ENCODE measurements around the gene ROCK1. TPM values are rescaled to one million over a fixed set of nuclear protein-coding genes. Genes with fewer than 3 reads are reported as not detected.

The ROCK1 gene
- polyA plus RNA-seq, 1 of the 3 experiments (the other 2 are of a cell fraction), result 4.9 TPM

GRCh38 chr18:20963027-20963426 is 148.6 kb downstream of the ROCK1 start:
- no peaks in the 10 kb centered on the region for H3K79me2 ChIP-seq (ENCODE audit: insufficient read depth)
- 96% methylated on average over 2 of the region's 2 CpGs for WGBS (ENCODE audit: low lambda C conversion rate)
- no peak overlapping the region for H3K4me3 ChIP-seq (ENCODE audit: low read depth in 2 of 2, low read length in 1 of 2)
- CTCF ChIA-PET, result interaction anchor here (0.8 kb wide), 1 partner anchor 217 kb away, joined by 3 read pairs; no protein-coding TSS in a partner anchor
- no peaks in the 10 kb centered on the region for H3K27me3 ChIP-seq (ENCODE audit: insufficient read depth)
- no peak for DNase-seq
- no peak overlapping the region for H3K4me2 ChIP-seq
- no peaks in the 10 kb centered on the region for H3K4me1 ChIP-seq (ENCODE audit: control insufficient read depth in 1 of 2, insufficient read depth in 2 of 2, low read depth in 1 of 2, low read length in 1 of 2)
- peaks cover 40 to 62% of the 10 kb centered on the region in 2 experiments for H3K36me3 ChIP-seq (replicated peaks in 1 of 2; ENCODE audit: control insufficient read depth in 1 of 2, insufficient read depth in 2 of 2, low read length in 1 of 2)
- peaks cover 17% of the 10 kb centered on the region for H3F3A ChIP-seq (replicated peaks; ENCODE audit: insufficient read depth)
- POLR2A ChIA-PET, result no interaction called here
- H3K27ac ChIP-seq (ENCODE audit: low read depth in 2 of 2, low read length in 1 of 2), result no peak overlapping the region
- H3K9me2 ChIP-seq, result no peaks in the 10 kb centered on the region
- H2AFZ ChIP-seq (ENCODE audit: low read depth), result no peak overlapping the region
- H3K9me3 ChIP-seq, result no peaks in the 10 kb centered on the region; the same call in 1 of the 2 replicates
- H4K20me1 ChIP-seq (ENCODE audit: insufficient read depth), result no peaks in the 10 kb centered on the region
- no peak overlapping the region for H3K9ac ChIP-seq
- TF ChIP-seq CTCF (IDR thresholded peaks at IDR 0.05) (no peak), FOXJ3 (CRISPR knock-in tag; IDR thresholded peaks at IDR 0.05) (no peak), CHD2 (IDR thresholded peaks at IDR 0.05; ENCODE audit: low read length, partially characterized antibody) (no peak), USF1 (IDR thresholded peaks at IDR 0.05; ENCODE audit: borderline replicate concordance, low read depth) (no peak), FOXM1 (IDR thresholded peaks at IDR 0.05; ENCODE audit: low read depth) (no peak), NRF1 (IDR thresholded peaks at IDR 0.05; ENCODE audit: low read depth, low read length) (no peak)

GRCh38 chr18:20960735-20961134 is 150.9 kb downstream of the ROCK1 start:
- H3K9ac ChIP-seq, result no peak overlapping the region
- CTCF ChIA-PET, result interaction anchor here (0.9 kb wide), 1 partner anchor 35 kb away, joined by 4 read pairs; no protein-coding TSS in a partner anchor
- 97% methylated on average over 1 of the region's 1 CpG for WGBS (ENCODE audit: low lambda C conversion rate)
- no peak for TF ChIP-seq MEF2A (IDR thresholded peaks at IDR 0.05; ENCODE audit: borderline replicate concordance, low read depth)
- TF ChIP-seq CTCF (IDR thresholded peaks at IDR 0.05), result no peak
- no peak for TF ChIP-seq EZH2phosphoT487 (IDR thresholded peaks at IDR 0.05; ENCODE audit: borderline replicate concordance, low read depth)
- TF ChIP-seq TAF1 (IDR thresholded peaks at IDR 0.05; ENCODE audit: borderline replicate concordance, low read depth, low read length), result no peak
- no peak for TF ChIP-seq USF1 (IDR thresholded peaks at IDR 0.05; ENCODE audit: borderline replicate concordance, low read depth)
- TF ChIP-seq REST (IDR thresholded peaks at IDR 0.05; ENCODE audit: low read depth, low read length), result no peak
- TF ChIP-seq SMC3 (IDR thresholded peaks at IDR 0.05; ENCODE audit: low read depth, low read length), result no peak
- TF ChIP-seq FOSL2 (IDR thresholded peaks at IDR 0.05; ENCODE audit: borderline replicate concordance, low read depth), result no peak
- no peak for TF ChIP-seq RFX5 (IDR thresholded peaks at IDR 0.05; ENCODE audit: low read length)
- no peak for TF ChIP-seq IRF3 (IDR thresholded peaks at IDR 0.05; ENCODE audit: low read depth, low read length)
- no peak for TF ChIP-seq NFIC (IDR thresholded peaks at IDR 0.05; ENCODE audit: borderline replicate concordance)
- TF ChIP-seq ELF1 (IDR thresholded peaks at IDR 0.05), result no peak

More at GRCh38 chr18:20960735-20961134, 150.9 kb downstream of the ROCK1 start:
- H2AFZ ChIP-seq (ENCODE audit: low read depth), result no peak overlapping the region
- no peak for DNase-seq
- no peaks in the 10 kb centered on the region for H3K4me1 ChIP-seq (ENCODE audit: control insufficient read depth in 1 of 2, insufficient read depth in 2 of 2, low read depth in 1 of 2, low read length in 1 of 2)
- H3K27ac ChIP-seq (ENCODE audit: low read depth in 2 of 2, low read length in 1 of 2), result no peak overlapping the region
- POLR2A ChIA-PET, result no interaction called here
- H3K9me3 ChIP-seq, result no peaks in the 10 kb centered on the region; the same call in 1 of the 2 replicates
- H3K4me3 ChIP-seq (ENCODE audit: low read depth in 2 of 2, low read length in 1 of 2), result no peak overlapping the region
- H3K36me3 ChIP-seq (replicated peaks in 1 of 2; ENCODE audit: control insufficient read depth in 1 of 2, insufficient read depth in 2 of 2, low read length in 1 of 2), result peaks cover 18 to 43% of the 10 kb centered on the region in 2 experiments
- H3K4me2 ChIP-seq, result no peak overlapping the region
- H4K20me1 ChIP-seq (ENCODE audit: insufficient read depth), result no peaks in the 10 kb centered on the region
- H3K79me2 ChIP-seq (ENCODE audit: insufficient read depth), result no peaks in the 10 kb centered on the region
- no peaks in the 10 kb centered on the region for H3K27me3 ChIP-seq (ENCODE audit: insufficient read depth)
- no peaks in the 10 kb centered on the region for H3K9me2 ChIP-seq
- H3F3A ChIP-seq (replicated peaks; ENCODE audit: insufficient read depth), result peaks cover 17% of the 10 kb centered on the region
